Neural cell (in vitro differentiated cells): ENCODE data around the gene ZSWIM7. TPM values are rescaled to one million over a fixed set of nuclear protein-coding genes. Genes with fewer than 3 reads are reported as not detected.
"Not testable (repeated sequence)": the region's sequence is repeated elsewhere in the genome, so short reads cannot be mapped to it uniquely, and the experiment has no call there.

Experiments
- H2AFZ ChIP-seq: fragments of 200-600, 300-800 bp; sonication (generic), shearing (Covaris generic); 2 replicates; pipeline ENCODE4 v1.6.0; 2014; ENCODE audit warnings: low read depth, mild to moderate bottlenecking, antibody characterized with exemption, low read length, moderate library complexity
- H3F3A ChIP-seq: fragments of 200-600 bp; shearing (Covaris generic); 2 replicates; pipeline ENCODE4 v1.6.1; 2016; ENCODE audit warnings: mild to moderate bottlenecking, moderate library complexity, mixed read lengths, antibody characterized with exemption, low read length; ENCODE audit not compliant: insufficient read depth, poor library complexity, severe bottlenecking
- H3K27ac ChIP-seq: fragments of 200-600, 300-800 bp; sonication (generic), shearing (Covaris generic); 2 replicates; pipeline ENCODE4 v1.5.1; 2014; ENCODE audit warnings: mild to moderate bottlenecking, low read length, moderate library complexity
- H3K27me3 ChIP-seq: fragments of 300-800, 200-600 bp; sonication (generic), shearing (Covaris generic); 2 replicates; pipeline ENCODE4 v1.6.0; 2014; ENCODE audit warnings: mild to moderate bottlenecking, low read depth, low read length, moderate library complexity; ENCODE audit not compliant: insufficient read depth
- H3K36me3 ChIP-seq: fragments of 300-800, 200-600 bp; sonication (generic), shearing (Covaris generic); 2 replicates; pipeline ENCODE4 v1.5.1; 2014; ENCODE audit warnings: mild to moderate bottlenecking, antibody characterized with exemption, low read length, moderate library complexity; ENCODE audit not compliant: insufficient read depth
- H3K4me2 ChIP-seq: fragments of 300-800, 200-600 bp; sonication (generic), shearing (Covaris generic); 2 replicates; pipeline ENCODE4 v1.6.0; 2014; ENCODE audit warnings: mild to moderate bottlenecking, low read length
- H3K4me3 ChIP-seq: fragments of 300-800, 200-600 bp; sonication (generic), shearing (Covaris generic); 2 replicates; pipeline ENCODE4 v1.5.1; 2014; ENCODE audit warnings: mild to moderate bottlenecking, low read length, moderate library complexity
- H3K79me2 ChIP-seq: fragments of 200-600 bp; shearing (Covaris generic); replicated peaks from 2 replicates; pipeline ENCODE4 v1.6.0; 2014; ENCODE audit warnings: mild to moderate bottlenecking, low read length, moderate library complexity; ENCODE audit not compliant: insufficient read depth
- H3K9ac ChIP-seq: fragments of 300-800, 200-600 bp; sonication (generic), shearing (Covaris generic); 2 replicates; pipeline ENCODE4 v1.6.1; 2016; ENCODE audit warnings: mild to moderate bottlenecking, low read length, mixed read lengths
- H3K9me2 ChIP-seq: fragments of 200-600 bp; shearing (Covaris generic); 2 replicates; pipeline ENCODE4 v1.6.1; 2016; ENCODE audit warnings: mild to moderate bottlenecking, low read length, mixed read lengths; ENCODE audit not compliant: insufficient read depth
- H3K9me3 ChIP-seq: fragments of 200-600, 300-800 bp; sonication (generic), shearing (Covaris generic); 2 replicates; pipeline ENCODE4 v1.6.1; 2016; ENCODE audit warnings: mild to moderate bottlenecking, mixed run types, low read length, moderate library complexity, mixed read lengths
- H4K20me1 ChIP-seq: fragments of 200-600 bp; shearing (Covaris generic); 2 replicates; pipeline ENCODE4 v1.6.1; 2016; ENCODE audit warnings: mild to moderate bottlenecking, mixed run types; ENCODE audit not compliant: insufficient read depth
- EP300 ChIP-seq: fragments of 450-650 bp; conservative IDR thresholded peaks from 2 replicates; pipeline ENCODE4 v1.6.1; 2014; ENCODE audit warnings: antibody characterized with exemption, mild to moderate bottlenecking, moderate library complexity; ENCODE audit not compliant: poor library complexity, severe bottlenecking
- EZH2 ChIP-seq: fragments of 200-600, 300-800 bp; shearing (Covaris generic), sonication (generic); IDR thresholded peaks from 2 replicates; pipeline ENCODE4 v1.6.1; 2014; ENCODE audit warnings: antibody characterized with exemption, low read length, borderline replicate concordance, mild to moderate bottlenecking; ENCODE audit not compliant: insufficient read depth, poor library complexity, severe bottlenecking
- MXI1 ChIP-seq: fragments of 450-650 bp; conservative IDR thresholded peaks from 2 replicates; pipeline ENCODE4 v1.6.1; 2014; ENCODE audit warnings: antibody characterized with exemption, mild to moderate bottlenecking; ENCODE audit not compliant: poor library complexity, severe bottlenecking
- POLR2AphosphoS5 ChIP-seq: IDR thresholded peaks from 2 replicates; pipeline ENCODE4 v1.6.1; 2012
- RAD21 ChIP-seq: fragments of 450-650 bp; conservative IDR thresholded peaks from 2 replicates; pipeline ENCODE4 v1.6.1; 2014; ENCODE audit warnings: antibody characterized with exemption, mild to moderate bottlenecking, moderate library complexity
- SMC3 ChIP-seq: fragments of 450-650 bp; conservative IDR thresholded peaks from 2 replicates; pipeline ENCODE4 v1.6.1; 2014; ENCODE audit warnings: antibody characterized with exemption, mild to moderate bottlenecking, moderate library complexity; ENCODE audit not compliant: poor library complexity
- TAF1 ChIP-seq: IDR thresholded peaks from 2 replicates; pipeline ENCODE4 v1.6.1; 2012; ENCODE audit warnings: low read depth
- polyA plus RNA-seq: library from polyadenylated mRNA; depleted of rRNA; stranded (reverse); fragments of >200 nt; gene quantifications from 2 replicates; pipeline ENCODE4 v1.2.3, GENCODE V29; 2014
- TF ChIP-seq, protein P1 (sequence below): fragments of 450-650 bp; IDR thresholded peaks from 2 replicates; pipeline ENCODE4 v1.5.1; 2014; ENCODE audit warnings: antibody characterized with exemption, mild to moderate bottlenecking, moderate library complexity; ENCODE audit not compliant: poor library complexity, severe bottlenecking
- TF ChIP-seq, protein P2 (sequence below): IDR thresholded peaks from 2 replicates; pipeline ENCODE4 v1.6.1; 2012; ENCODE audit warnings: borderline replicate concordance

ZSWIM7 gene
- polyA plus RNA-seq, 1 donor from 2014 or later: 34.0 TPM

DNA sequence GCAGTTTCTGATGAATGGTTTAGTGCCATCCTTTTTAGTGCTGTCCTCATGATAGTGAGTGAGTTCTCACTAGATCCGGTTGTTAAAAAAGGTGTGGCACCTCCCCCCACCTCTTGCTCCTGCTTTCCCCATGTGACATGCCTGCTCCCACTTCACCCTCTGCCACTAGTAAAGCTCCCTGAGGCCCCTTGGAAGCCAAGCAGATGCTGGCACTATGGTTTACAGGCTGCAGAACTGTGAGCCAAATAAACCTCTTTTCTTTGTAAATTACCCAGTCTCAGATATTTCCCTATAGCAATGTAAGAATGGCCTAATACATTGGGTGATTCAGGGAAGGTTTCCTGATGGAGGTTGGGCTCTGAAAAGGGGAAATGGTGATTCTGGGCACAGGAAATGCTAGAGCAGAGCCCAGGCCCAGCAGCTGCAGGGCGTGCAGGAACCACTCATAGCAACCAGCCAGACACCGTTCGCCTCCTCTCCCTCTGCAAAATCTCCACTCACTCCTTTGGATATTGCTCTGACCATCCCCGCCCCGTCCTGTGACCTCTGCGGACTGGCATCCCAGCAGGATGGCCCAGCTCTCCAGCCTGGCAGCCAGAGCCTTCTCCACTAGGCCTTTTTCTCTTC is 57.2 kb downstream of the ZSWIM7 start:
- H3K79me2 ChIP-seq: no peaks in the 10 kb centered on the region
- no peak overlapping the region for H2AFZ ChIP-seq
- H3K9me3 ChIP-seq: no peaks in the 10 kb centered on the region
- no peak overlapping the region for H3K4me3 ChIP-seq
- TF ChIP-seq RAD21 (no peak), EP300 (no peak), MXI1 (no peak), EZH2 (no peak), POLR2AphosphoS5 (no peak), SMC3 (no peak), TAF1 (no peak)
- TF ChIP-seq, protein P1, sequence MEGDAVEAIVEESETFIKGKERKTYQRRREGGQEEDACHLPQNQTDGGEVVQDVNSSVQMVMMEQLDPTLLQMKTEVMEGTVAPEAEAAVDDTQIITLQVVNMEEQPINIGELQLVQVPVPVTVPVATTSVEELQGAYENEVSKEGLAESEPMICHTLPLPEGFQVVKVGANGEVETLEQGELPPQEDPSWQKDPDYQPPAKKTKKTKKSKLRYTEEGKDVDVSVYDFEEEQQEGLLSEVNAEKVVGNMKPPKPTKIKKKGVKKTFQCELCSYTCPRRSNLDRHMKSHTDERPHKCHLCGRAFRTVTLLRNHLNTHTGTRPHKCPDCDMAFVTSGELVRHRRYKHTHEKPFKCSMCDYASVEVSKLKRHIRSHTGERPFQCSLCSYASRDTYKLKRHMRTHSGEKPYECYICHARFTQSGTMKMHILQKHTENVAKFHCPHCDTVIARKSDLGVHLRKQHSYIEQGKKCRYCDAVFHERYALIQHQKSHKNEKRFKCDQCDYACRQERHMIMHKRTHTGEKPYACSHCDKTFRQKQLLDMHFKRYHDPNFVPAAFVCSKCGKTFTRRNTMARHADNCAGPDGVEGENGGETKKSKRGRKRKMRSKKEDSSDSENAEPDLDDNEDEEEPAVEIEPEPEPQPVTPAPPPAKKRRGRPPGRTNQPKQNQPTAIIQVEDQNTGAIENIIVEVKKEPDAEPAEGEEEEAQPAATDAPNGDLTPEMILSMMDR: no peak
- TF ChIP-seq, protein P2, sequence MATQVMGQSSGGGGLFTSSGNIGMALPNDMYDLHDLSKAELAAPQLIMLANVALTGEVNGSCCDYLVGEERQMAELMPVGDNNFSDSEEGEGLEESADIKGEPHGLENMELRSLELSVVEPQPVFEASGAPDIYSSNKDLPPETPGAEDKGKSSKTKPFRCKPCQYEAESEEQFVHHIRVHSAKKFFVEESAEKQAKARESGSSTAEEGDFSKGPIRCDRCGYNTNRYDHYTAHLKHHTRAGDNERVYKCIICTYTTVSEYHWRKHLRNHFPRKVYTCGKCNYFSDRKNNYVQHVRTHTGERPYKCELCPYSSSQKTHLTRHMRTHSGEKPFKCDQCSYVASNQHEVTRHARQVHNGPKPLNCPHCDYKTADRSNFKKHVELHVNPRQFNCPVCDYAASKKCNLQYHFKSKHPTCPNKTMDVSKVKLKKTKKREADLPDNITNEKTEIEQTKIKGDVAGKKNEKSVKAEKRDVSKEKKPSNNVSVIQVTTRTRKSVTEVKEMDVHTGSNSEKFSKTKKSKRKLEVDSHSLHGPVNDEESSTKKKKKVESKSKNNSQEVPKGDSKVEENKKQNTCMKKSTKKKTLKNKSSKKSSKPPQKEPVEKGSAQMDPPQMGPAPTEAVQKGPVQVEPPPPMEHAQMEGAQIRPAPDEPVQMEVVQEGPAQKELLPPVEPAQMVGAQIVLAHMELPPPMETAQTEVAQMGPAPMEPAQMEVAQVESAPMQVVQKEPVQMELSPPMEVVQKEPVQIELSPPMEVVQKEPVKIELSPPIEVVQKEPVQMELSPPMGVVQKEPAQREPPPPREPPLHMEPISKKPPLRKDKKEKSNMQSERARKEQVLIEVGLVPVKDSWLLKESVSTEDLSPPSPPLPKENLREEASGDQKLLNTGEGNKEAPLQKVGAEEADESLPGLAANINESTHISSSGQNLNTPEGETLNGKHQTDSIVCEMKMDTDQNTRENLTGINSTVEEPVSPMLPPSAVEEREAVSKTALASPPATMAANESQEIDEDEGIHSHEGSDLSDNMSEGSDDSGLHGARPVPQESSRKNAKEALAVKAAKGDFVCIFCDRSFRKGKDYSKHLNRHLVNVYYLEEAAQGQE: no peak
- no peak overlapping the region for H3K9ac ChIP-seq
- no peaks in the 10 kb centered on the region for H3K36me3 ChIP-seq
- no peak overlapping the region for H3K27ac ChIP-seq
- H3K9me2 ChIP-seq: no peaks in the 10 kb centered on the region
- no peaks in the 10 kb centered on the region for H3F3A ChIP-seq
- peaks cover 46% of the 10 kb centered on the region for H3K27me3 ChIP-seq
- no peaks in the 10 kb centered on the region for H4K20me1 ChIP-seq
- no peak overlapping the region for H3K4me2 ChIP-seq

DNA sequence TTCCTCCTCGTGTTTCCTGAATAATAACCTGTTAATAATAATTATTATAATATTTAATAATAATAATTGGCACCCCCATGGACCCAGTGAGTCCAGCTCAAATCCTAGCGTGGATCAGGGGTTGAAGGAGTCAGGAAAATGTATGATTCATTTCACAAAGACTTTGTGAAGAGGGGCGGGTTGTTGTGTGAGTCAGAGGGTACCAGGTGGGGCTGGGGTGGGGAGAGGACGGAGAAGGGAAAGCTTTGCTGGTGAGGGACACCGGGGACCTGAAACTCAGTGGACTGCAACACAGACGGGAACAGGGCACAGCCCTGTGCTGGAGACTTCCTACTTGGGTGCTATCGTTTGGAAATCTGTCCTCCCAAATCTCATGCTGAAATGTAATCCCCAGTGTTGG is 57.7 kb downstream of the ZSWIM7 start:
- Histone ChIP-seq H3K9me2 (no peaks in the 10 kb centered on the region), H3K9ac (no peak overlapping the region), H3K9me3 (no peaks in the 10 kb centered on the region), H3K4me2 (no peak overlapping the region), H3K79me2 (no peaks in the 10 kb centered on the region), H4K20me1 (no peaks in the 10 kb centered on the region), H3K36me3 (no peaks in the 10 kb centered on the region), H3K27ac (no peak overlapping the region), H2AFZ (no peak overlapping the region), H3F3A (no peaks in the 10 kb centered on the region), H3K27me3 (peaks cover 41% of the 10 kb centered on the region), H3K4me3 (no peak overlapping the region)
- no peak for TF ChIP-seq POLR2AphosphoS5
- TF ChIP-seq RAD21: no peak
- TF ChIP-seq EP300: no peak
- no peak for TF ChIP-seq SMC3

DNA sequence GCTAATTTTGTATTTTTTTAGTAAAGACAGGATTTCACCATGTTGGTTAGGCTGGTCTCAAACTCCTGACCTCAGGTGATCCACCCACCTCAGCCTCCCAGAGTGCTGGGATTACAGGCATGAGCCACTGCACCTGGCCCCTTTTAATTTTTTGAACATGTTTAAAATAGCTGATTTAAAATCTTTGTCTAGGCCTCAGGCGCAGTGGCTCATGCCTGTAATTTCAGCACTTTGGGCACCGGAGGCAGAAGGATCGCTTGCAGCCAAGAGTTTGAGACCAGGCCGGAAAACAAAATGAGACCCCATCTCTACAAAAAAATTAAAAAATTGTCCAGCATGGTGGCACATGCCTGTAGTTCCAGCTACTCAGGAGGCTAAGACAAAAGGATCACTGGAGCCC is 63.0 kb downstream of the ZSWIM7 start:
- not testable (repeated sequence) for H3K27me3 ChIP-seq, H3K9me3 ChIP-seq, H3K36me3 ChIP-seq, H3K9ac ChIP-seq, H3K4me3 ChIP-seq, H2AFZ ChIP-seq, H3K79me2 ChIP-seq, H3K4me2 ChIP-seq, H3K27ac ChIP-seq, H3K9me2 ChIP-seq, H4K20me1 ChIP-seq, H3F3A ChIP-seq
